DMS 273 (cell line): ENCODE data around the gene TNPO3.
"Not testable (repeated sequence)": the region's sequence is repeated elsewhere in the genome, so short reads cannot be mapped to it uniquely, and the experiment has no call there.

Experiments used
- DNase-seq: peaks from one replicate; lab custom pipeline; 2025; ENCODE audit not compliant: unreplicated experiment; lab: John Stamatoyannopoulos, UW

Gene TNPO3

GRCh38 chr7:129072479-129073011 lies 17.6 kb upstream of the TNPO3 start:
- DNase-seq: no peak

GRCh38 chr7:129069021-129069420 lies 14.1 kb upstream of the TNPO3 start:
- DNase-seq: no peak

- DNase-seq: no peak
Observed at GRCh38 chr7:129067943-129068548, 13.1 kb upstream of the TNPO3 start.

GRCh38 chr7:129067132-129067561 lies 12.2 kb upstream of the TNPO3 start:
- not testable (repeated sequence) for DNase-seq

GRCh38 chr7:129066290-129067131 lies 11.6 kb upstream of the TNPO3 start:
- DNase-seq: no peak

- DNase-seq: no peak
Observed at GRCh38 chr7:129055861-129056464, 1.1 kb upstream of the TNPO3 start.

GRCh38 chr7:129055294-129055816 lies 444 bp upstream of the TNPO3 start:
- no peak for DNase-seq

GRCh38 chr7:129053938-129054437 lies 923 bp downstream of the TNPO3 start:
- DNase-seq: no peak

- DNase-seq: no peak
Observed at GRCh38 chr7:129052441-129052840, 2.5 kb downstream of the TNPO3 start.

GRCh38 chr7:129051459-129051858 lies 3.5 kb downstream of the TNPO3 start:
- not testable (repeated sequence) for DNase-seq

- no peak for DNase-seq
Observed at GRCh38 chr7:129047761-129048160, 7.2 kb downstream of the TNPO3 start.

- no peak for DNase-seq
Observed at GRCh38 chr7:129045682-129046081, 9.2 kb downstream of the TNPO3 start.

- no peak for DNase-seq
Observed at GRCh38 chr7:129043012-129043411, 11.9 kb downstream of the TNPO3 start.

GRCh38 chr7:129041142-129042085 lies 13.5 kb downstream of the TNPO3 start:
- no peak for DNase-seq

- DNase-seq: not testable (repeated sequence)
Observed at GRCh38 chr7:129038468-129038867, 16.4 kb downstream of the TNPO3 start.

GRCh38 chr7:129037585-129037984 lies 17.3 kb downstream of the TNPO3 start:
- DNase-seq: no peak

GRCh38 chr7:129032017-129032416 lies 22.9 kb downstream of the TNPO3 start:
- no peak for DNase-seq

- DNase-seq: no peak
Observed at GRCh38 chr7:129030440-129030839, 24.5 kb downstream of the TNPO3 start.

- DNase-seq: no peak
Observed at GRCh38 chr7:129024125-129024524, 30.8 kb downstream of the TNPO3 start.

GRCh38 chr7:129021656-129022055 lies 33.3 kb downstream of the TNPO3 start:
- DNase-seq: no peak
